Nucleus accumbens (tissue), 56 donors: ENCODE data around the gene BOC.

ENCODE experiments used
- DNase-seq, 56 donors: peaks; one replicate each; lab custom pipeline; 2025; lab: John Stamatoyannopoulos, UW

BOC gene

DNA sequence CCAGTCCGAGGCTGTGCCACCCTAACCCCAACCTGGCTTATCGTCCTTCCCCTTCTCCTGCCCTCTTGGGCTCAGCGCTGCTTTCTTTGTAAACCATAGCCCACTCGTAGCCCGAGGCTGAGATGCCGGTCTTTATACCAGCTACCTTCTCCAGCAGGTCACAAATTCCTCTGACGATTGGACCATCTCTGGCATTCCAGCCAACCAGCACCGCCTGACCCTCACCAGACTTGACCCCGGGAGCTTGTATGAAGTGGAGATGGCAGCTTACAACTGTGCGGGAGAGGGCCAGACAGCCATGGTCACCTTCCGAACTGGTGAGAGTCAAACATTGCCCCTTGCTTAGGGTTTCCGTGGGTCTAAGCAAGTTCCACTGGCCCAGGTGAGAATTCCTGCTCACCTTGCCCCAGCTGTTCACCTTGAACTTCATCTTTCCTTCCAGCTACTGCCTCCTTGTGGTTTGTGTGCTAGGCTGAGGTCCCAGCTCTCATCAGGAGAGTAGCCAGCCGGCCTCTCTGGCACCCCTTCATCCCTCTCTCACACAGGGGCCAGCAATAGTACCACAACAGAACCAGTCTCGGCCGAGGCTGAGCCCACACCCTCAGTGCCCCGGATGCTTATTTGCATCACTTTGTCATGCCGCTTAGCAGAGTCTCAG lies 66.7 kb downstream of the BOC start:
- peak in 7 of 56 donors; percentile 10 to 58 (median 16) for DNase-seq

DNA sequence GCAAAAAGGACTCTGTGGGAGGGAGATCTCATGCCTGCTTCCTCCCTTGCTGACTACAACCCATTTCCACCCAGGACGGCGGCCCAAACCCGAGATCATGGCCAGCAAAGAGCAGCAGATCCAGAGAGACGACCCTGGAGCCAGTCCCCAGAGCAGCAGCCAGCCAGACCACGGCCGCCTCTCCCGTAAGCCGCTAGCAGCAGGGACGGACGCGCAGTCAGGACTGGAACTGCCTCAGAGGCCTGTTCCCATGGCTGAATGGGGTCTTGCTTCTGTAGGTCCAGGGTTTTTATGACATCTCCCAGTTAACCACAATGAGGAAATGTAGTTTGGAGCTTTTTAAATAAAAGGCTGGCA lies 67.2 kb downstream of the BOC start:
- DNase-seq: peak in 1 of 56 donors; percentile 58

DNA sequence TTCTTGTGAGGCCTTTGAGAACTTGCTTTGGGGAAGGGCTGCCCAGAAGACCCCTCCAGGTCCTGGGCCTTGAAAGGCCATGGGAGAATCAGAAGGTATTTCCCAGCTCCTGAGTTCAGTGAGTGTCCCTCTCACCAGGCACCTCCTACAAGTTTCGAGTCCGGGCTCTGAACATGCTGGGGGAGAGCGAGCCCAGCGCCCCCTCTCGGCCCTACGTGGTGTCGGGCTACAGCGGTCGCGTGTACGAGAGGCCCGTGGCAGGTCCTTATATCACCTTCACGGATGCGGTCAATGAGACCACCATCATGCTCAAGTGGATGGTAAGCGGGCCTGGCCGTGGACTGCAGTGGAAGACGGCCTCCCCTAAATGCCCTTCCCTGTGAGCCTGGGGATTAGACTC lies 68.3 kb downstream of the BOC start:
- no peak for DNase-seq

DNA sequence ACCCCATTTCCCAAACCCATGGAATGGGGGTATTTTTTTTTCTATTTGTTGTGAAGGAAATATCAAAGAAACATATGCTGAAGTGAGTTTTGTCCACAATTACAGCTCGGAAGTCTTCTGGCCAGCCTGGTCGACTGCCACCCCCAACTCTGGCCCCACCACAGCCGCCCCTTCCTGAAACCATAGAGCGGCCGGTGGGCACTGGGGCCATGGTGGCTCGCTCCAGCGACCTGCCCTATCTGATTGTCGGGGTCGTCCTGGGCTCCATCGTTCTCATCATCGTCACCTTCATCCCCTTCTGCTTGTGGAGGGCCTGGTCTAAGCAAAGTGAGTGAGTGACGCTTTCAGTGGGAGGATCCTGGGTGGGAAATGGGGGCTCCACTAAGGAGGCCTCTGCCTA lies 71.9 kb downstream of the BOC start:
- DNase-seq: no peak

DNA sequence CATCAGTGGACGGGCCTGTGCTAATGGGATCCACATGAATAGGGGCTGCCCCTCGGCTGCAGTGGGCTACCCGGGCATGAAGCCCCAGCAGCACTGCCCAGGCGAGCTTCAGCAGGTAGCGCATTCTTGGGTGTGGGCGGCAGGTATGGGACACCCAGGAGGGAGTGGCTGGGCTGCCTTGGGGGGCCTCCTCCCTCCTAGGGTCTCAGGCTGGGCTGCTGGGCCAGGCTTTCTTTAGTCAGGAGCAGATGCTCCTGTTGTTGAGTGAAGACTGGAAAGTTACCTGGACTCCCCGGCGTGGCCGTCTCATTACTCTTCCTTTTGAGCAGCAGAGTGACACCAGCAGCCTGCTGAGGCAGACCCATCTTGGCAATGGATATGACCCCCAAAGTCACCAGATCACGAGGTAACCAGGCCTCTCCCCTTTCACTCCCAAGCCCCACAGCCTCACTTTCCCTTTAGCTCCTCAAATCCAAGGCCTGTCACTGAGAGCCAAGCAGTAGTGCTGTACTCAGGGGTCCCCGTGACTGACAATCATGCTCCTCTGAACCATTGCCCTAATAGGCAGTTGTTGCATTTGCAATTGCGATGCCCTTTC lies 73.2 kb downstream of the BOC start:
- no peak for DNase-seq

DNA sequence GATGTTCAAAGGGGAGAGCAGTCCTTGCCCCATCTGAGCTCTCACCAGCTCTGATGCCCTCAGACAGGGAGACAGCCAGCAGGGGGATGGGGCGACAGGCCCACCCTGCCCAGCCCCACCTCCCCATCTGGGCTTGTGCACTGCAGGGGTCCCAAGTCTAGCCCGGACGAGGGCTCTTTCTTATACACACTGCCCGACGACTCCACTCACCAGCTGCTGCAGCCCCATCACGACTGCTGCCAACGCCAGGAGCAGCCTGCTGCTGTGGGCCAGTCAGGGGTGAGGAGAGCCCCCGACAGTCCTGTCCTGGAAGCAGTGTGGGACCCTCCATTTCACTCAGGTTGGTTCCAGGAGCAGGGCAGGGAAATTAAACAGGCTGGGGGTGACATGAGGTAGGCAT lies 73.9 kb downstream of the BOC start:
- no peak for DNase-seq

DNA sequence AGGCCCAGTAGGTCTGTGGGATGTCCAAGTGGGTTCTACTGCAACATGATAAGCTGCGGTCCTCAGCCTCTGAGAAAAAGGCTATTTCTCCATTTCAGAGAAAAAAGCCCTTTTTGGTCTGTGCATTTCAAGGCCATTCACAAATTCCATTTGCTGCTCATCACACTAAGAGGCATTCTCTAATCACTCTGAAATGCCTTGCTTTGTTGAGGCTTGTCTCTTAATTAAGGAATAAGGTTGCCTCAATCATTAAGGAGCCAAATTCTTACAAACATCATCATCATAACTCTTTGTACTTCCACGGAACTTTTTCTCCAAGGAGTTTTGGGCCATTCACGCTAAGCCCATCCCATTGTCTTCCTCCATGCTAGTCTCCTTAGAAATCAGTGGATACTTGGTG lies 74.4 kb downstream of the BOC start:
- no peak for DNase-seq

DNA sequence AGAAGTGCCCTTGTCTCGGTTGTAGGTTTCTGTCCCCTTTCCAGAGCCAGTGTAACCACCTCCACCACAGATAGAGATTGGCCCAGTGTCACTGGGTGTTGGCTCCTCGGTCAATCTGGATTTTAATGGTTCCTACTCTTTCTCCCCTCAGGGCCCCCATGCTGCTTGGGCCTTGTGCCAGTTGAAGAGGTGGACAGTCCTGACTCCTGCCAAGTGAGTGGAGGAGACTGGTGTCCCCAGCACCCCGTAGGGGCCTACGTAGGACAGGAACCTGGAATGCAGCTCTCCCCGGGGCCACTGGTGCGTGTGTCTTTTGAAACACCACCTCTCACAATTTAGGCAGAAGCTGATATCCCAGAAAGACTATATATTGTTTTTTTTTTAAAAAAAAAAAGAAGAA lies 75.2 kb downstream of the BOC start:
- DNase-seq: no peak

DNA sequence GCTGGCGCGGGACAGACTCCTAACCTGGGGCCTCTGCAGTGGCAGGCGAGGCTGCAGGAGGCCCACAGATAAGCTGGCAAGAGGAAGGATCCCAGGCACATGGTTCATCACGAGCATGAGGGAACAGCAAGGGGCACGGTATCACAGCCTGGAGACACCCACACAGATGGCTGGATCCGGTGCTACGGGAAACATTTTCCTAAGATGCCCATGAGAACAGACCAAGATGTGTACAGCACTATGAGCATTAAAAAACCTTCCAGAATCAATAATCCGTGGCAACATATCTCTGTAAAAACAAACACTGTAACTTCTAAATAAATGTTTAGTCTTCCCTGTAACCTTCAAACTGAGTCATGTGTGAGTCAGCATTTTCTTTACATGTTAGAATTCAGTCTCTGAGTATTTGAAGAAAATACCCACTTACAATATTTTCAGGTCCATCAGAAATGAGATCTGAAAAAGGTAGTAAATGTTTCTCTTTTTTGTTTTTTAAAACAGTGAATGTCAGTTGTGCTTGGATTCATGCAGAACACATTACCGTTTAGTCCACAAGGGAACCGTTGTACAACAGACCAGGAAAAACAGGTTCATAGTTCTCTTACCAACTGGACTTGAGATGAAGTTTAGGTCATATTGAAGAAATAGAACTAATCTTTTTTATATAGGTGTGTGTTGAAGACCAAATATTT lies 75.9 kb downstream of the BOC start:
- no peak for DNase-seq

DNA sequence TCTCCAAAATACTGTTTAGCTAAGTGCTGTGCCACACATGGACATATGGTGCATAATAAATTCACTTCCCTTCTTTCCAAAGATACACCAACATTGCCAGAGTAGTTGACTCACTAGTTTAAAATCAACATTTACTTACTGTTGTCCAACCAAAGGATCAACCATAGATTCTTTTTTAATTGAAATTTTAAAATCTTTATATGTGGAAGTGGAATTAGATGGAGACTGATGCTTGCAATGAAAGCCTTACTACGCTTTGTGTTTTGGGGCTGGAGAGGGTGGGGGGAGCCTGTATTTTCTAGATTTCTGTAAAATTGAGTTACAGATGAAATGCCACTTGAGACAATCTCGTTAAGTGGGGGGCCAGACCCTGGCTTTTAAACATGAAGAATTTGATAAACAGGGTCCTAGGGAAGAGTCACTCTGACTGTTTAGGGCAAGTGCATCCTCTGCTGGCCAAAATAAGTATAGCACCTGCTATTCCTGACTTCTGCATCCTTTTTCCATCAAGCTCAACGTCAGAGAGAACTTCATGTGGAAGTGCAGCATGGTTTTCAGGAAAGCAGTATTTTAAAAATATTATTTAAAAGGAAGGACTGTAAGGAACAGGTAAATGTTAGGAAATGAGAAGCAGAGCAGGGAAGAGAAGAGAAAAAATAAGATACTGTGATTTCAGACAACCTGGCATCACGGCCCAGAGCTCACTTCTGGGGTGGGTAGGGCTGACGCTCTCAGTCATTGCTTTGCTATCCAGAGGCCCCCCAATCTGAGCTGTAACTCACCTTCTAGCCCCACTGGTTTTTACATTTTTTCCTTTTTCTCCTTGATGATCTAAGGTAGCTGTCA lies 76.7 kb downstream of the BOC start:
- DNase-seq: peak in 31 of 56 donors; percentile 8 to 79 (median 38)

DNA sequence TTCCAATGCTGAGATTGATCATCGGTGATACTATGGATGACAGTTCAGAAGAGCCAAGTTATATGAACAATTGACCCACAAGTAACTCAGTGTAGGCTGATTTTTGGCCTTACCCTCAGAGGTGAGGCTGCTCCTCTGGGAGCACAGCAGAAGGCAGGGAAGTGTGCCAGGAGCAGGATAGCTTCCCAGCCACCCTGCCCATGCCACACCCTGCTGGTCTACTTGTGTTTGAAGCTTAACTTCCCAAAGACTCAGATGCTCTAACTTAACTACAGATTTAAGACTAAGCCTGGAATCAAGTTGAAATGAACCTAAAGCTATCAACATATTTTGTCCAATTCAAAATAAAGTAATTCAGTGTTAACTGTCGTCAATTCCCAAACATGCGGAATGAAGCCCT lies 77.5 kb downstream of the BOC start:
- DNase-seq: no peak

DNA sequence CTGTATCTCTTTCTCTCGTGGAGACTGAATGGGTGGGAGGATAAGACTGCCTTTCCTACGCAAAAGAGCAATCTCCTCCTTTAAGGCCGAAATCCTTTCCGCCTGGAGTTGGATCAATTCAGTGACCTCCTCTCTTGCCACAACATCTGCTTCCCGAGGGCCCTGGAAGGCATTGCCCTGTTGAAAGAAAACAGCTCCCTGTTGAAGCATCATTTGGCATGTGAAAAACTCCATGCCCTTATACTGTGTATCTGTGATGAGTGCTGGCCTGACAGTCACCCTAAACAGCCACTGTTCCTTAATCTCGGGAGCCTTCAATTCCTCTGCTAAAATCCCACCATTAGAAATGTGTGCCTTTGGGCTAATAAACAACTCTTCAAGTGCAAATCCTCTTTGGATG lies 80.2 kb downstream of the BOC start:
- no peak for DNase-seq

DNA sequence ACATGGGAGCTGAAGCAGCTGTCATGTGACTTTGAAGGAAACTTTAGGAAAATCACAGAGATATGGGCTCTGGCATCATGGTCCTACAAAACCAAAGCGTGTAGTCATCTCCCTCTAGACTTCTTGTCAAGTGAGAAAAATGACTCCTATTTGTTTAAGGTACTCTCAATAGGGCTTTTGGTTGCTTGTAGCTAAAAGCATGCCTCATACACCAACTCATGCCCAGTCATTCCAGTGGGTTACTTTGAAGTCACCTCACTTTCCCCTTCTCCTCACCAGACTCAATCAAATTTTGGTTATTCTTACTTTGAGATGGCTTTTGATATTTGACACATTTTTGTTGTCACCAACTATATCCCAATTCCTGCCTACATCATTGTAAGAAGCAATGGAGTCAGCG lies 81.6 kb downstream of the BOC start:
- DNase-seq: no peak

DNA sequence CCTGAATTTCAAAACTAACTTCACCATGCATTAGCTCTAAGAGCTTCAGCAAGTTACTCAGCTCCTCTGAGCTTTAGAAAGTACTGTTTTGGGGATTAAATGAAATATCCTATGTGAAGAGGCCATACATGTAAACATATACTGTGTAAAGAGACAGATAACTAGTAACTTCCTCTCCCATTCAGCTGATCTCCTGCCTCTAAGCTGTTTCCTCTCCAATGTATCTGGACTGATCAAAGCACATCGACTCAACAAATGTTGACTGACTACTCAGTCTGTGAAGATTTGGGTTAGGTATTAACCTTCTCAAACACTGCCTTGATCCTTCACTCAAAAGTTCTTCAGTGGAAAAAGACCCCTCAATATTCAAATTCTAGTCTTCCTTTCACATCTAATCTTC lies 82.0 kb downstream of the BOC start:
- DNase-seq: no peak

DNA sequence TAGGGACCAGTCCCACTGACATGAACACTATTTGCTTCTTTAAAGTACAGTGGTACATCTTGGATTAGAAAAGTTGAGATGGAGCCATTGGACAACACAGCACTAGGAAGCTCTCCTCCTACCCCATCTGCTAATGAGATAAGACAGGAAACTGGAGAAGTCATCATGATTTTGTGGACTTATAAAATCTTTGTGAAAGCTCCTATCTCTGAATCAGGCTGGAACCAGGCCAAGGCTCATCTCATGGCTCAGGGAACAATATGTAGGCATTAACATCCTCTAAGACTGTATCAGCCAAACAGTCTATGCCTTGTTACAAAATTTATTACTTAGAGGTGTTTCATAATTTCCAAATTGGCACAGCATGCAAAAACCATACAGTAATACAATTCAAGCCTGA lies 84.1 kb downstream of the BOC start:
- no peak for DNase-seq

DNA sequence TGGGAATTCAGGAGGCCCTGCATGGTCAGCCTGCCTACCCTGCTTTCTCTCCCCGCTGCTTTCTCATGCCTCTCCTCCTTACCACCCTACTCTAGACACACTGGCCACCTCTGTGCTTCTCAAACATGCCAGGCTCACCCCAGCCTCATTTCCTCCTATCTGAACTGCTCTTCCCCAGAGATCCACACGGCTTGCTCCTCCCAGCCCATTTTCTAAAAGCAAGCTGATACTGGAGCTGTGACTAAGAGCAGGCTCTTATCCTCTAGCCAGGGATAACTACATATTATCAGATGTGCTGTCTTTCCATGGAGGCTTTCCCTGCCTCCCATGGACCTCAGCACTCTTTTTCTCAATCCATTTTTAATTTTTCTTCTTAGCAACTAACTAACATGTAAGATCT lies 85.9 kb downstream of the BOC start:
- no peak for DNase-seq

DNA sequence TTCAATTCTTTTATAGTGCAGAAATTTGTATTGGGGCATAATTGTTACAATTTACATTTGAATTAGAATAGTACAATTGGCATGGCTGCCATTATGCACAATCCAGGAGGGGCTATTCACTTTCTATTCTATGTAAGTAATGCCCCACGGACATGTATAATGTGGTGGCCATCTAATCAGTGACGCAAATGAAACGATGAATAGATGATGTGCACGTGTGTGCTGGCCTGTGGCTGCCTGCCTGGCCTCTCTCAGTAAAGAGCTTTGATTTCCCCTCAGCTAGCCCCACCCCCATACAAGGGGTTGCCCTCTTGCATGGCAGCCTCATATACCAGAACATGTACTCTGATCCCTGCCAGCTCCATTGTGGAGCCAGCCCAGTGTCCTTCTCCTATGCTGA lies 86.5 kb downstream of the BOC start:
- DNase-seq: no peak

DNA sequence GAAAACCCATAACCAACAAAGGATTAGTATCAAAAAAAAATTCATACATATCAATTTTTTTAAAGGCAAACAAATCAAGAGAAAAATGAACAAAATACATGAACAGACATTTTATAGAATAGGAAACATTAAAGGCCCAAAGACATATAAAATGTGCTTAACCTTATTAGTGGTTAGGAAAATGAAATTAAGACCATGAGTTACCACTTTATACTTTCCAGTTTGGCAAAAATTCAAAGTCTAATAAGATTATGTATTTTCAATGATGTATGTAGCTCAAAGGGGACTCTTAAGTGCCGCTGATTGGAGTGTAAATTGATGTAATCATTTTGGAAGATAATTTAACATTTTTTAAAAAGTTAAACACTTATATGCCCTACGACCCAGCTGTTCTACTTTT lies 89.2 kb downstream of the BOC start:
- no peak for DNase-seq

DNA sequence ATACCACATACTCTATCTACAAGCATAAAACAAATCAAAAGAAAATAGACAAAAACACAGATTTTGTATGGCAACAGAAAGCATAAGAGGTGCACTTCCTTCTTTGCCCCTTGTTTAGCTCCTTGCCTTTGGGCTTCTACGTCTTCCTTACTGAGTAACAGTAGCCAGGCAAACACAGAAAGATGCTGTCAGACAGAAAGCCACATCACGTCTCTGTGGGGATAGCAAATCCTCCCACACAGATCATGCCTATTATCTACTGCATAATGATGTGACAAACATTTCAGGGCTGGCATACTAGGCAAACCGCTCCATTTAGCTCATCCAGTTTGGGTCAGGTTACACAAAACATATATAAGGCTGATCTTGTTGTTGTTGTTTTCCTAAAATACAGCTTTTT lies 92.7 kb downstream of the BOC start:
- no peak for DNase-seq

DNA sequence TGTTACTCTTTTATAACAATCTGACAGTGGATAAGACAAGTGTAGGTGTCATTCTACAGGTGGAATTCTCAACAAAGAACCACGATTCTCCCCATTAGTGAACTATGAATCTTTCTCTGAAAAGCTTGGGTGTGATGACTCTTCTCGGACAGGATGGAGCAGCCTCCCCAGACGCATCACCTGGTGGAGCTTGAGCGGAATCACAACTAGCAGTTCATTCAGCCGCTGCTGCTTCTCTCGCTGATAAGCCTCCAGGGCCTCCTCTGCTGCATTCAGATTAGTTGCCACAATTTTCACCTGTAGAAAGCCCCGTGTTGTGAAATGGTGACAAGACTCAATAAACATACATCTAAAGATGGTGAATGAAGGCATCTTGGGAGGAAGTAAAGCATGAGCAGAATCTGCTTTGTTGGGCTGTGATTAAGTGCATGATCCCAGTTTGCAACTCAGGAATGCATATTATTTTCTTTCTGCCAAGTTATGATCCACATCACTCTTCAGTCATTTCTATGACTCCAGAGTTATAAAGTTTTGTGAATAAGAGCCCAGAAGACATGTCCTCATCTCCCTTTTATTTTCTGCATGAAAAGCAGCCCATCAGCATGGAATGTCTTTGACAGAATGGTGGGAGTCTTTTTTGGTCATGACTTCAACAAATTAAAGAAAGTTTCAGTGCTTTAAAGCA lies 93.6 kb downstream of the BOC start:
- no peak for DNase-seq

DNA sequence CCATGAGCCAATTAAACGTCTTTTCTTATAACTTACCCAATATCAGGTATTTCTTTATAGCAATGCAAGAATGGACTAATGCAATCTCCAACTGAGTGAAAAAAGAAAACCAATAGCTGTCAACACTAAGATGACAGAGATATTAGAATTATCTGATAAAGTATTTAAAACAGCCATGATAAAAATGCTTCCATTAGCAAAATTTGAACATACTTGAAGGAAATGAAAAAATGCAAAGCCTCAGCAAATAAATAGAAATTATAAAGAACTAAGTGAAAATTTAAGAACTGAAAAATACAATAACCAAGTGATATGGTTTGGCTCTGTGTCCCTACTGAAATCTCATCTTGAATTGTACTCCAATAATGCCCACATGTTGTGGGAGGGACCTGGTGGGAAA lies 99.6 kb downstream of the BOC start:
- no peak for DNase-seq
